ENCODE data around the gene VPS9D1. TPM values are rescaled to one million over a fixed set of nuclear protein-coding genes. Genes with fewer than 3 reads are reported as not detected.

Gene VPS9D1
- total and polyA plus RNA-seq, 2 of the 4 experiments (the other 2 are of a cell fraction), result 1.8 to 20.3 TPM

GRCh38 chr16:89695875-89696669 lies 24.6 kb downstream of the VPS9D1 start:
- H3K23ac ChIP-seq (ENCODE audit: low read depth, low read length), result no peak overlapping the region
- ChIA-PET CTCF (no interaction called here), POLR2A (ENCODE audit: unreplicated experiment) (no interaction called here)
- BruUV-seq (replicated peaks), result no TSS peak
- intact Hi-C loops (cut with micrococcal nuclease), result no loop called here
- H3K4me3 ChIP-seq (ENCODE audit: insufficient read depth, low read depth, low read length), result no peak overlapping the region
- no peak overlapping the region for H4K91ac ChIP-seq (ENCODE audit: insufficient read depth, low read depth, low read length)
- no peak overlapping the region for H3K27ac ChIP-seq (ENCODE audit: insufficient read depth, low read length)
- no peak overlapping the region for H4K8ac ChIP-seq (ENCODE audit: low read depth in 2 of 2, low read length in 2 of 2)
- H2BK120ac ChIP-seq (ENCODE audit: low read depth, low read length), result no peak overlapping the region
- H3K9me3 ChIP-seq (ENCODE audit: control insufficient read depth, insufficient read depth, low read length), result no peaks in the 10 kb centered on the region
- no peak overlapping the region for H3K56ac ChIP-seq (ENCODE audit: extremely low read depth, insufficient read depth, low read length)
- peak overlapping the region; percentile 85 for H2AK9ac ChIP-seq (replicated peaks; ENCODE audit: low read depth, low read length, poor library complexity)
- dilution Hi-C loops (cut with HindIII; ENCODE audit: low sequenced_read_pairs, unreplicated experiment), result no loop called here
- H2BK5ac ChIP-seq (ENCODE audit: low read depth, low read length, poor library complexity, severe bottlenecking), result no peak overlapping the region
- H3K4ac ChIP-seq (ENCODE audit: low read depth, low read length), result no peak overlapping the region
- DNase-seq (no peak), ATAC-seq (ENCODE audit: low read depth) (no peak)
- no peak overlapping the region for H3K9ac ChIP-seq (ENCODE audit: low read depth, low read length)
- no peak overlapping the region for H3K14ac ChIP-seq (replicated peaks; ENCODE audit: low read depth, low read length)
- H3K18ac ChIP-seq (ENCODE audit: low read depth, low read length), result no peak overlapping the region
- H2BK20ac ChIP-seq (ENCODE audit: low read depth, low read length), result no peak overlapping the region
- in situ Hi-C loops (cut with MboI; ENCODE audit: low sequenced_read_pairs), result no loop called here
- H3K4me2 ChIP-seq (ENCODE audit: low read depth, low read length), result no peak overlapping the region
- no peak overlapping the region for H2AK5ac ChIP-seq (ENCODE audit: low read depth, low read length)
- peaks cover 32% of the 10 kb centered on the region for H4K20me1 ChIP-seq (ENCODE audit: insufficient read depth, low read length)
- TF ChIP-seq CHD1 (IDR thresholded peaks at IDR 0.05; ENCODE audit: low read depth, low read length), result no peak
- TF ChIP-seq POLR2A (IDR thresholded peaks at IDR 0.05; ENCODE audit: low read depth, low read length), result peak; percentile 13; the same call in 1 of the 2 replicates
- H3K4me1 ChIP-seq (ENCODE audit: control insufficient read depth, insufficient read depth, low read length), result peaks cover 7% of the 10 kb centered on the region
- H3K9me1 ChIP-seq (ENCODE audit: insufficient read depth, low read length), result no peaks in the 10 kb centered on the region
- peaks cover 45% of the 10 kb centered on the region for H3K36me3 ChIP-seq (ENCODE audit: control insufficient read depth, insufficient read depth, low read length)
- H3K79me1 ChIP-seq (ENCODE audit: low read depth in 1 of 2, low read length in 2 of 2), result peaks cover 5 to 24% of the 10 kb centered on the region in 2 experiments; a peak in 2 of 4 replicates
- H4K5ac ChIP-seq (ENCODE audit: low read depth, low read length), result no peak overlapping the region
- 81% methylated on average over 8 of the region's 25 CpGs; no CpG with 5 or more reads in 1 of the 2 experiments for WGBS, 2 experiments (ENCODE audit: extremely low coverage in 2 of 2, insufficient read length in 1 of 2)
- no peak overlapping the region for H2AFZ ChIP-seq (replicated peaks; ENCODE audit: low read length, poor library complexity)
- no peak overlapping the region for H2BK15ac ChIP-seq (ENCODE audit: low read depth, low read length)
- no peaks in the 10 kb centered on the region for H3K27me3 ChIP-seq (ENCODE audit: control insufficient read depth, insufficient read depth, low read length)

Data from IMR-90 (cell line).